Prostate gland (tissue), 2 donors: Measurements from ENCODE around the gene RBM20. TPM values are rescaled to one million over a fixed set of nuclear protein-coding genes. Genes with fewer than 3 reads are reported as not detected.
A peak's percentile ranks its signal among the peaks of the same experiment; 100 is the strongest.

ENCODE experiments used
- DNase-seq: peaks from one replicate; pipeline ENCODE4 v3.0.0-alpha.2; 2019; ENCODE audit warnings: low spot score
- H3K27ac ChIP-seq, 2 donors: fragments of 200-600 bp; sonication (generic); 2 replicates each; pipeline ENCODE4 v1.5.1; 2017 to 2019
- H3K27me3 ChIP-seq: fragments of 200-600 bp; sonication (generic); replicated peaks from 2 replicates; pipeline ENCODE4 v1.5.1; 2019; ENCODE audit not compliant: insufficient read depth
- H3K36me3 ChIP-seq, 2 donors: fragments of 200-600 bp; sonication (generic); 1 replicate in 1 of 2; 2 replicates in 1 of 2; pipeline versions ENCODE4 v1.5.1 to v1.8.1; 2017 to 2019
- H3K4me1 ChIP-seq: fragments of 200-600 bp; sonication (generic); replicated peaks from 2 replicates; pipeline ENCODE4 v1.5.1; 2019
- H3K4me3 ChIP-seq, 2 donors: fragments of 200-600 bp; sonication (generic); 2 replicates each; pipeline ENCODE4 v1.5.1; 2017 to 2019
- H3K9me3 ChIP-seq: fragments of 200-600 bp; sonication (generic); 2 replicates; pipeline ENCODE4 v1.5.1; 2017
- POLR2A ChIP-seq: fragments of 450-650 bp; IDR thresholded peaks from one replicate; pipeline ENCODE4 v1.6.1; 2016; ENCODE audit warnings: antibody characterized with exemption, mild to moderate bottlenecking
- POLR2AphosphoS5 ChIP-seq: sonication (generic); formaldehyde crosslinking; IDR thresholded peaks from one replicate; pipeline ENCODE4 v1.6.1; 2017; ENCODE audit warnings: antibody characterized with exemption
- WGBS: methylation state at CpG from one replicate; pipeline ENCODE4 v1.1.5; 2018; 5-methylcytosine and 5-hydroxymethylcytosine counted together
- intact Hi-C: fragments of 100-400 bp; cut with DNase I; formaldehyde crosslinking; loops from one replicate; pipeline ENCODE4 v1.14.2; 2022
- total RNA-seq, 2 donors: library from RNA; depleted of rRNA; stranded (reverse); fragments of >200 nt; gene quantifications; one replicate each; pipeline ENCODE4 v1.1.0, GENCODE V29; 2016
- TF ChIP-seq, protein P1 (sequence below), 4 experiments: fragments of 200-600 bp in 2 of 4; fragments of 450-650 bp in 2 of 4; sonication (generic) in 2 of 4; IDR thresholded peaks; 1 replicate in 3 of 4; 2 replicates in 1 of 4; pipeline ENCODE4 v1.5.1; 2016 to 2019; ENCODE audit warnings: antibody characterized with exemption in 4 of 4, mild to moderate bottlenecking in 2 of 4, moderate library complexity in 2 of 4

The RBM20 gene
- total RNA-seq, 2 donors from 2014 or later: 0.41 to 2.8 TPM

- TF ChIP-seq POLR2AphosphoS5: no peak
- no peak for TF ChIP-seq POLR2A
- H3K4me1 ChIP-seq: peaks cover 30% of the 10 kb centered on the region
- no peak overlapping the region for H3K4me3 ChIP-seq
- H3K27ac ChIP-seq: peak overlapping the region in 1 of 2 donors; percentile 90
- intact Hi-C loops: no loop called here
- H3K9me3 ChIP-seq: no peaks in the 10 kb centered on the region
- WGBS: 84% methylated on average over 13 of the region's 13 CpGs
- no peak for DNase-seq
- H3K27me3 ChIP-seq: no peaks in the 10 kb centered on the region
- no peaks in the 10 kb centered on the region for H3K36me3 ChIP-seq
These were observed 189.3 kb downstream of the RBM20 start for GRCh38 chr10:110833234-110833940.

- H3K36me3 ChIP-seq: no peaks in the 10 kb centered on the region
- TF ChIP-seq POLR2AphosphoS5 (no peak), POLR2A (no peak)
- TF ChIP-seq, protein P1, sequence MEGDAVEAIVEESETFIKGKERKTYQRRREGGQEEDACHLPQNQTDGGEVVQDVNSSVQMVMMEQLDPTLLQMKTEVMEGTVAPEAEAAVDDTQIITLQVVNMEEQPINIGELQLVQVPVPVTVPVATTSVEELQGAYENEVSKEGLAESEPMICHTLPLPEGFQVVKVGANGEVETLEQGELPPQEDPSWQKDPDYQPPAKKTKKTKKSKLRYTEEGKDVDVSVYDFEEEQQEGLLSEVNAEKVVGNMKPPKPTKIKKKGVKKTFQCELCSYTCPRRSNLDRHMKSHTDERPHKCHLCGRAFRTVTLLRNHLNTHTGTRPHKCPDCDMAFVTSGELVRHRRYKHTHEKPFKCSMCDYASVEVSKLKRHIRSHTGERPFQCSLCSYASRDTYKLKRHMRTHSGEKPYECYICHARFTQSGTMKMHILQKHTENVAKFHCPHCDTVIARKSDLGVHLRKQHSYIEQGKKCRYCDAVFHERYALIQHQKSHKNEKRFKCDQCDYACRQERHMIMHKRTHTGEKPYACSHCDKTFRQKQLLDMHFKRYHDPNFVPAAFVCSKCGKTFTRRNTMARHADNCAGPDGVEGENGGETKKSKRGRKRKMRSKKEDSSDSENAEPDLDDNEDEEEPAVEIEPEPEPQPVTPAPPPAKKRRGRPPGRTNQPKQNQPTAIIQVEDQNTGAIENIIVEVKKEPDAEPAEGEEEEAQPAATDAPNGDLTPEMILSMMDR (IDR thresholded peaks at IDR 0.05): no peak
- DNase-seq: no peak
- no peaks in the 10 kb centered on the region for H3K9me3 ChIP-seq
- H3K4me3 ChIP-seq: no peak overlapping the region
- WGBS: 61% methylated on average over 14 of the region's 14 CpGs
- no peaks in the 10 kb centered on the region for H3K27me3 ChIP-seq
- H3K27ac ChIP-seq: peak overlapping the region; percentile 71 to 90
- H3K4me1 ChIP-seq: peaks cover 37% of the 10 kb centered on the region
- intact Hi-C loops: no loop called here
These were observed 189.9 kb downstream of the RBM20 start for GRCh38 chr10:110833941-110834628.

GRCh38 chr10:110834629-110835301, 190.6 kb downstream of the RBM20 start:
- H3K4me1 ChIP-seq: peaks cover 40% of the 10 kb centered on the region
- no peaks in the 10 kb centered on the region for H3K27me3 ChIP-seq
- H3K36me3 ChIP-seq: no peaks in the 10 kb centered on the region
- H3K9me3 ChIP-seq: no peaks in the 10 kb centered on the region
- peak; percentile 72 for TF ChIP-seq POLR2AphosphoS5
- TF ChIP-seq POLR2A: no peak
- DNase-seq: peak; percentile 72
- H3K4me3 ChIP-seq: no peak overlapping the region
- H3K27ac ChIP-seq: peak overlapping the region; percentile 71 to 90
- intact Hi-C loops: loop anchor here (5.0 kb wide), 1 partner anchor 38 kb away; the partner anchor contains the start of gene PDCD4
- WGBS: 23% methylated on average over 6 of the region's 6 CpGs

DNA sequence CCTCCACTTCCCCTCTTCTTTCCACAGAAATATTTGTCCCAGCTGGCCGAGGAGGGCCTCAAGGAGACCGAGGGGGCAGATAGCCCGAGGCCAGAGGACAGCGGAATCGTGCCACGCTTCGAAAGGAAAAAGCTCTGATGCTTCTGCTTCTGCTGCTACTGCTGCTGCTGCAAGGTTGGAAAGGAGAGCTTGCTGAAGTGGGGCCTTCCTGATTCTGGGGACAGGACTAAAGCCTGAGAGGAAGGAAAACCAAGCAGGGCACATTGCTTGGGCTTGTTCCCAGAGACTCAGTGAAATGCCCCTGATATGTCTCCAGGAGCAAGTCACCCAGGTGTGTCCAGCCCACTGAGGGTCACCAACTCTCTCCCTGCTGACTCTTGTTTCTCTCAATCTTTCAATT, 191.7 kb downstream of the RBM20 start:
- H3K9me3 ChIP-seq: no peaks in the 10 kb centered on the region
- WGBS: 55% methylated on average over 7 of the region's 7 CpGs
- no peaks in the 10 kb centered on the region for H3K27me3 ChIP-seq
- H3K4me3 ChIP-seq: no peak overlapping the region
- H3K36me3 ChIP-seq: no peaks in the 10 kb centered on the region
- intact Hi-C loops: loop anchor here (5.0 kb wide), 1 partner anchor 36 kb away; the partner anchor contains the start of gene PDCD4
- peak overlapping the region; percentile 71 to 90 for H3K27ac ChIP-seq
- no peak for DNase-seq
- peaks cover 40% of the 10 kb centered on the region for H3K4me1 ChIP-seq
- TF ChIP-seq, protein P1 (IDR thresholded peaks at IDR 0.05): no peak
- no peak for TF ChIP-seq POLR2A

DNA sequence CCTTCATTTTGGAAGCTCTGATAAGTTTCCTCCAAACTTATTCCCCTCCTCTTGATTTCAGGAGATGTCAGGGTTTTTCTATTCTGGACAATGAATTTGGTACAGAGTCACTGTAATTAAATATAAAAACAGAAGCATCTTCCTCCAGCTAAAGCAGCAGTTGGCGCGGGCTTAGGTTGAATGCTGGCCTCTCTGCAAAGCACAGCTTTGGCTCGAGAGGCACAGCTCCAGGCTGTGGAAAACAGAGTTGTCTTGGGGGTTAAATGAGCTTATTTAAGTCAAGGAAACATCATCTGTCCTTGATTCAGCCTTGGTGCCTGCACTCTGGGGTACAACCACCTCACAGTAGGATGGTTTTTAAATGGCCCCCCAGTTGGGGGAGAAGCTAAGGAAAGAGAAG, 192.6 kb downstream of the RBM20 start:
- intact Hi-C loops: loop anchor here (5.0 kb wide), 1 partner anchor 36 kb away; the partner anchor contains the start of gene PDCD4
- Histone ChIP-seq H3K4me1 (peaks cover 40% of the 10 kb centered on the region), H3K27me3 (no peaks in the 10 kb centered on the region), H3K4me3 (no peak overlapping the region), H3K27ac (peak overlapping the region; percentile 71 to 90), H3K36me3 (no peaks in the 10 kb centered on the region), H3K9me3 (no peaks in the 10 kb centered on the region)
- 49% methylated on average over 3 of the region's 3 CpGs for WGBS
- no peak for DNase-seq
- no peak for TF ChIP-seq POLR2AphosphoS5
- TF ChIP-seq POLR2A: no peak
- TF ChIP-seq, protein P1 (IDR thresholded peaks at IDR 0.05): no peak
